HG02759 (cell line): ENCODE measurements around the gene FASTK.
"Not testable (repeated sequence)": the region's sequence is repeated elsewhere in the genome, so short reads cannot be mapped to it uniquely, and the experiment has no call there.

Experiments
- ATAC-seq: cut with Tn5 transposase; IDR thresholded peaks from one replicate; pipeline ENCODE4 v1.9.1; 2021; ENCODE audit warnings: mild to moderate bottlenecking, moderate library complexity; ENCODE audit not compliant: unreplicated experiment

Gene FASTK

GRCh38 chr7:151032936-151033863 is 47.4 kb downstream of the FASTK start:
- ATAC-seq, result no peak

DNA sequence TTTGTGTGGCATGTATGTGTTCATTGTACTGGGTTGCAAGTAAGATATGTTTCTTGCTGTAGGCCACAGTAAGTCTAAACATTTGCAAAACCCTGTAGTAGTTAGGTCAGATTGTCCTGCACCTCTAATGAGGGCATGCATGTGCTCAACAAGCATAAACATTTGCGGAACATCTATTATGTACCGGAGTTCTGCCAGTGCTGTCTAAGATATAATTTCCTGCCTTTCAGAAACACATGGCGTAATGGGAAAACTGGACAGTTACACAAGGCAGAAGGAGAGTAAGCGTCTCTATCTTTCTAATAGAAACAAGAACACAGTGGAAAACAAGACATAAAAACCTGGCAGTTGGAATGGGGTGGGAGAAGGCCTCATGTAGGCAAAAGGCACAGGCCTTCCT is 49.6 kb downstream of the FASTK start:
- ATAC-seq, result no peak

GRCh38 chr7:151028948-151029501 is 51.6 kb downstream of the FASTK start:
- ATAC-seq, result no peak

GRCh38 chr7:151028131-151028947 is 52.3 kb downstream of the FASTK start, which contains the start of gene ABCB8:
TSS of gene ABCB8 (plus strand) at chr7:151028450. CDS start at chr7:151028516, 66 bp downstream.
- peak; percentile 96 for ATAC-seq

- ATAC-seq, result peak; percentile 1
These were observed 52.9 kb downstream of the FASTK start for GRCh38 chr7:151027728-151028130.

- ATAC-seq, result not testable (repeated sequence)
These were observed 53.6 kb downstream of the FASTK start for GRCh38 chr7:151026771-151027727.
